T-cell (primary cell): ENCODE data around the gene HOXA3. TPM values are rescaled to one million over a fixed set of nuclear protein-coding genes. Genes with fewer than 3 reads are reported as not detected.

Source experiments
- ATAC-seq, 4 experiments: fragments of 200-7000 bp in 3 of 4; fragments of 150-1000 bp in 1 of 4; cut with Tn5 transposase; replicated peaks in 1 of 4; 1 replicate in 3 of 4; 2 replicates in 1 of 4; pipeline ENCODE4 v1.10.0; 2021; ENCODE audit warnings: moderate library complexity in 3 of 4, mild to moderate bottlenecking in 2 of 4, moderate number of reproducible peaks in 1 of 4
- CTCF ChIA-PET, 2 donors: fragments of 300-600 bp; sonication (Branson Sonifier 250); formaldehyde crosslinking; loops; one replicate each; lab custom pipeline; 2022; ENCODE audit warnings: antibody characterized with exemption in 2 of 2; lab: Charles Lee
- POLR2A ChIA-PET, 2 donors: fragments of 300-600 bp; sonication (Branson Sonifier 250); formaldehyde crosslinking; loops; one replicate each; lab custom pipeline; 2022; ENCODE audit warnings: antibody characterized with exemption in 2 of 2; lab: Charles Lee
- DNase-seq, 35 experiments: peaks; one replicate each; pipeline versions ENCODE4 v3.0.0 to v3.0.0-alpha.2; 2013 to 2023
- H3K27ac ChIP-seq: one replicate; pipeline ENCODE4 v1.5.1; 2013; ENCODE audit warnings: low read length
- H3K27me3 ChIP-seq, 2 experiments: replicated peaks in 1 of 2; 1 replicate in 1 of 2; 2 replicates in 1 of 2; pipeline versions ENCODE4 v1.6.1 to v1.7.0; 2013; ENCODE audit warnings: low read length in 1 of 2, mixed read lengths in 1 of 2; ENCODE audit not compliant: control insufficient read depth in 2 of 2, insufficient read depth in 2 of 2; ENCODE audit errors: extremely low read depth in 1 of 2
- H3K36me3 ChIP-seq, 2 donors: 1 replicate in 1 of 2; 2 replicates in 1 of 2; pipeline versions ENCODE4 v1.6.1 to v1.7.0; 2013; ENCODE audit warnings: low read length in 1 of 2; ENCODE audit not compliant: control insufficient read depth in 2 of 2, insufficient read depth in 1 of 2; ENCODE audit errors: extremely low read depth in 1 of 2
- H3K4me1 ChIP-seq, 2 experiments: 1 replicate in 1 of 2; 2 replicates in 1 of 2; pipeline versions ENCODE4 v1.6.1 to v1.7.0; 2013; ENCODE audit warnings: low read length in 2 of 2, mixed read lengths in 1 of 2; ENCODE audit not compliant: insufficient read depth in 2 of 2, control insufficient read depth in 1 of 2; ENCODE audit errors: extremely low read depth in 1 of 2
- H3K4me3 ChIP-seq, 2 donors: 1 replicate in 1 of 2; 2 replicates in 1 of 2; pipeline versions ENCODE4 v1.5.1 to v1.7.0; 2013; ENCODE audit warnings: mild to moderate bottlenecking in 2 of 2, low read length in 1 of 2, moderate library complexity in 1 of 2; ENCODE audit not compliant: control insufficient read depth in 1 of 2; ENCODE audit errors: extremely low read depth in 1 of 2
- H3K9me3 ChIP-seq: 2 replicates; pipeline ENCODE4 v1.7.0; 2013
- H3K27ac Mint-ChIP-seq, 2 donors: one replicate each; pipeline ENCODE4 v1.8.0; 2020 to 2021; ENCODE audit warnings: mild to moderate bottlenecking in 2 of 2, mixed read lengths in 2 of 2
- H3K27me3 Mint-ChIP-seq, 2 donors: one replicate each; pipeline ENCODE4 v1.8.0; 2021 to 2022; ENCODE audit warnings: mixed read lengths in 2 of 2
- H3K36me3 Mint-ChIP-seq: one replicate; pipeline ENCODE4 v1.8.0; 2021; ENCODE audit warnings: mixed read lengths
- H3K4me1 Mint-ChIP-seq, 3 donors: one replicate each; pipeline ENCODE4 v1.8.0; 2020 to 2022; ENCODE audit warnings: mixed read lengths in 3 of 3, mild to moderate bottlenecking in 1 of 3
- H3K4me3 Mint-ChIP-seq, 3 donors: one replicate each; pipeline ENCODE4 v1.8.0; 2020 to 2022; ENCODE audit warnings: mild to moderate bottlenecking in 3 of 3, mixed read lengths in 3 of 3, moderate library complexity in 3 of 3
- H3K9me3 Mint-ChIP-seq, 3 donors: one replicate each; pipeline ENCODE4 v1.8.0; 2020 to 2022; ENCODE audit warnings: mixed read lengths in 3 of 3
- WGBS: methylation state at CpG from one replicate; pipeline ENCODE4 v1.1.5; 2013; ENCODE audit warnings: missing lambda C conversion rate; ENCODE audit not compliant: insufficient coverage; 5-methylcytosine and 5-hydroxymethylcytosine counted together
- total RNA-seq, 35 experiments: library from RNA in 6 of 35; stranded (reverse) in 6 of 35; fragments of 120-200 nt in 1 of 35; gene quantifications; one replicate each; pipeline versions ENCODE4 v1.2.1 to v1.2.4 and lab custom pipeline; 2013 to 2026

HOXA3 gene
- total RNA-seq, 5 donors from 2014 or later (not counting 1 experiment from before 2014, with no cell fraction given) = 0.79 to 1.4 TPM; not detected in 3

DNA sequence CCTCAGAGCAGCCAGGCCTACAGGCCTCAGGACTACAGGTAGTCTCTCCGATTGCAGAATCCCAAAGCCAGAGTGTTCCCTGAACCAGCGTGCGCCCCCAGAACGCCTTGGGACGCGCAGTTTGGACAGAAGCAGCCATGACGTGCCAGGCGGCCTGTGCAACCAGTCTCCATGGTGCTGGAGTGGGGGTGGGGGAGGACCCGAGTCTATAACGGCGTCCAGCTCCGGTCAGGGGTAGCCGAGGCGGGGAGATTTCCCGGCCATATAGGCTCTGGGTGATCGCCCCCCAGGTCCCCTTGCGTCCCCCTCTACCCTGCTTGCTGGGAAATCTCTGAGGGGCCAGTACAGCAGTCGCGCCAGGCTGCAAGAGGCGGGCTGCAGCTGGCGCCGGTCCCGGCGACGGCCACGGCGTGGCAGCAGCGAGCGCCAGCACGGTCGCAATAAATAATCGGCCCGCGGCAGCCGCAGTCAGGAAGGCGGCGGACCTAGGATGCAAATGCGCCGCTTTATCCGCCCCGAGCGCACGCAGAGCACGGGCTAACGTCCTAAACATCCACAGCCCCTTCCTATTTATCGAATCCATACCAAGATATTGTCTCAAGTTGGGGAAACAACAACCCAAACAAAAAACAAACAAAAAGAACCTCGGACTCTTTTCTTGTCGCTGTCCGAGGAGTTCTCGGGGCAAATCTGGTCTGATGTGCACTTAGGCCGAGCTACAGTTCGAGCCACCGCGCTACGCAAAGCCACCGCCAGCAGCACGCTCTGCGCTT lies 1.6 kb downstream of the HOXA3 start:
- Histone ChIP-seq H3K9me3 (no peaks in the 10 kb centered on the region), H3K4me1 (peaks cover 14 to 61% of the 10 kb centered on the region in 2 experiments), H3K4me3 (peak overlapping the region; percentile 44 to 46), H3K27me3 (peaks cover 0 to 91% of the 10 kb centered on the region in 2 experiments), H3K36me3 (no peaks in the 10 kb centered on the region), H3K27ac (no peak overlapping the region)
- Mint-ChIP-seq H3K9me3 (no peaks in the 10 kb centered on the region), H3K36me3 (no peaks in the 10 kb centered on the region), H3K27ac (no peak overlapping the region), H3K4me3 (peak overlapping the region; percentile 60 to 63 (median 61)), H3K27me3 (peaks cover 80 to 94% of the 10 kb centered on the region in 2 donors), H3K4me1 (peaks cover 52 to 57% (median 52%) of the 10 kb centered on the region in 3 donors)
- 1% methylated on average over 53 of the region's 58 CpGs for WGBS
- peak in 32 of 35 experiments; percentile 28 to 82 (median 56) for DNase-seq
- ChIA-PET POLR2A (no interaction called here), CTCF (interaction anchor here (0.6 to 3.3 kb wide), 13 partner anchors 8 to 655 kb away, joined by 3 to 11 read pairs (median 4); partner anchors contain the start of genes HOXA11 (in 1 of the 2), HOXA4 (in 1 of the 2) and HOXA9 (in 1 of the 2))
- ATAC-seq = peak; percentile 82 to 89 (median 84)

DNA sequence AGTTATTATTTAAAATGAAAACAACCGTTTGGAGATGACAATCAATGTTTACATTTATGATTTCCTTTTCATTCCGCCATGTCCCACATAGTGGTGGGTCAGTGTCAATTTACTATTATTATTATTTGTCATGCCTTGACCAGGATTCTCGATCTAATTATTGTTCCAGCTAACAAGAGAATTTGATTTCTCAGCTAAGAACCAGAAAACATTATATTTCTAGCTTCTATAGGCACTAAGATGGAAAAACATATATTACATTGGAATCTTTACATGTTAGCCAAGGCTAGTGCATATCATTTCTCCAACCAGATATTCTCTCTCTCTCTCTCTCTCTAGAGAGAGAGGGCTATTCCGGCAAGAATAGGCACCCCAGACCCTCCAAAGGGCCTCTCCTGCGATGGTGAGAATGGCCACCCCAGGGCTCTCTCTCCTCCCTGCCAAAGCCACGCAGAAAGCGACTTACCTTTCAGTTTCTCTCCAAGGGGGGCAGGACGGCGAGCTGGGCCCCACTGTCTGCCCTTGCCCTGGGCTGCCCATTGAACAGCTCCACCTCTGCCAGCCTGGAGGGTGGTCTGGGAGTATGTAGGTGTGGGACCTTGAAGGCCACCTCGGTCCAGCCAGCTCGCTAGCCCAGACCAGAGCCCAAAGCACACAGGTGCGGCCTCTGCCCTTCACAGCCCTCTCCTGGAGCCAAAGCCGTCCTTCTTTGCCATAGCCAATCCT lies 2.4 kb downstream of the HOXA3 start:
- H3K4me3 Mint-ChIP-seq = peak overlapping the region; percentile 13 to 63 (median 47)
- Histone ChIP-seq H3K27me3 (peaks cover 0 to 91% of the 10 kb centered on the region in 2 experiments), H3K9me3 (no peaks in the 10 kb centered on the region), H3K27ac (no peak overlapping the region), H3K4me1 (peaks cover 7 to 54% of the 10 kb centered on the region in 2 experiments), H3K36me3 (no peaks in the 10 kb centered on the region), H3K4me3 (peak overlapping the region in 1 of 2 donors; percentile 44)
- H3K27ac Mint-ChIP-seq = no peak overlapping the region
- H3K4me1 Mint-ChIP-seq = peaks cover 44 to 50% (median 45%) of the 10 kb centered on the region in 3 donors
- no peak for DNase-seq
- no peak for ATAC-seq
- no peaks in the 10 kb centered on the region for H3K36me3 Mint-ChIP-seq
- no peaks in the 10 kb centered on the region for H3K9me3 Mint-ChIP-seq
- WGBS = 52% methylated on average over 4 of the region's 13 CpGs
- CTCF ChIA-PET = interaction anchor here (0.5 to 3.3 kb wide), 24 partner anchors 9 to 1258 kb away, joined by 3 to 11 read pairs (median 4); partner anchors contain the start of genes HOXA11 (in 1 of the 2), HOXA4 (in 1 of the 2) and HOXA9 (in 1 of the 2)
- peaks cover 73 to 94% of the 10 kb centered on the region in 2 donors for H3K27me3 Mint-ChIP-seq
- POLR2A ChIA-PET = no interaction called here

DNA sequence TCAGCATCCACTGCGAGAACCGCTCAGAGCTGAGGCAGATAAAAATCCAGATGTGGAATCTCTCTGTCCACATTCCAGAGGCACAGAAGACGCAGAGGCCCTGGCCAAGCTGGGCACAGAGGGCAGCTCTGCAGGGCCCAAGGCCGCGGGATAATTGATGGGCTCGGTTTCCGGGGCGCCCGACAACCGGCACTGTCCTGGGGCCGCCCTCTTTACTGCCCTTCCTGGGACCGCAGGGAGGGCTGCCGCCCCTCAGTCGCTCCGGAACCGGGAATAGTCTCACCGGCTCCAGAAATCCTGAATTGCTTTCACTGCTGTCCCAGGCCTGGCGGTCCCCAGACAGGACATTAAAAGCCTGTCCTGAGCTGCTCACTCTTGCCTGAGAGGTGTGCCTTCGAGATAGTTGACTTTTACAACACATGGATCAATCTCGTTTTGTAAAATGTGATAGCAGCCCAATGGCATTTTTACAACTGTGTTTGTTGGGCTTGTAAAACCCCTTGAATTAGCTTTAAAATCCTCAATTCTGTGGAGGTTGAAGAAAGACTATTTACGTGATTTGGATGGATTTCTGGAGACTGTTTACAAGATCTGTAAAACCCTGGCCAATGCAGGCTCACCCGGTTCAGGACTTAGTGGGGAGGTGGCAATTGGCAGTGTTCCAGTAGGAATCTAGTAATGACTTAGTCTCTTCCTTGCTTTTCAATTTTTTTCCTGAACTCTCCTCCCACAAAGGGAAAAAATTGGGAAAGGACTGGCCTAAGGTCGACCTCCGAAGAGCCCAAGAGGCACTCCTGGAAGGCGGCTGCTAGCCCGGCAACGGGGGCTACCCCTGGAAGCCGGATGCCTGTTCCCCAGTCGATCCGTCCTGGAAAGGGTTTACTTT lies 3.4 kb downstream of the HOXA3 start:
- no peaks in the 10 kb centered on the region for H3K9me3 ChIP-seq

DNA sequence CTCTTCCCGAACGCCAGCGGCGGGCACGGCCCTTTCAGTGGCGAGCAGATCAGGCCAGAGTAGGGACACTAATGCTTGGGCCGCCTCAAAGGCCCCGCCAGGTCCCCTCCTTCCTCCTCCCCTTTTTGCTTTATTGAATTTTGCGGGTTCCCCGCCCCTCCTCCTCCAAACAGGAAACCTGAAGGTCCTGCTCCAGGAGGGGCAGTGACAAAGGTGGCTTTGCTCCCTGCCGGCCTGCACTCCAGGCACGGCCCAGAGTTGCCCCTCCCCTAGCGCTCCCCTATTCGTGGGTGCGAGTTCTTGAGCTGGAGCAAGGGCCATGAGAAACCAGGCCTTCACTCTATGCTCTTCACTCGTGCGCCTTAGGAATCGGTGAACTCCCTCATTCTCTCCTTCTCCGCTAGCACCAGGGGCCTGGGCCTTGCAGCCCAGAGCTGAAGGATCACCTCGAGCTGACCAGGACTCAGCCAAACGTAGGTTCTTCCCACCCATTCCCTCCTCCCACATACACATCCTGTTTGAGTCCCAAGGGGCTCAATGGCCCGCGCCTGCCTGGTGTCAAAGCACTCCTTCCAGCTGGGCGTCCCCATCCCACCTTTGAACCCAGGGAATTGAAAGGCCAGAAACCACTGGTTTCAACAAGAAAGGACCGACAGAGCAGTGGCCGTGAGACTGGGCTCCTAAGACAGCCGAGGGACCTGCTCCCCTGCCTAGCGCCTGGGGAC lies 4.2 kb downstream of the HOXA3 start:
- ATAC-seq (no peak), DNase-seq (no peak)
- peaks cover 7 to 44% of the 10 kb centered on the region in 2 experiments for H3K4me1 ChIP-seq
- H3K4me1 Mint-ChIP-seq = peaks cover 32 to 36% (median 35%) of the 10 kb centered on the region in 3 donors
- H3K27me3 Mint-ChIP-seq = peaks cover 59 to 85% of the 10 kb centered on the region in 2 donors
- WGBS = 23% methylated on average over 26 of the region's 28 CpGs
- POLR2A ChIA-PET = interaction anchor here in 1 of 2 donors (0.5 kb wide), 1 partner anchor 13 kb away, joined by 3 read pairs; no protein-coding TSS in a partner anchor
- H3K27me3 ChIP-seq = peaks cover 0 to 86% of the 10 kb centered on the region in 2 experiments
- no peak overlapping the region for H3K27ac Mint-ChIP-seq
- no peaks in the 10 kb centered on the region for H3K36me3 ChIP-seq
- H3K36me3 Mint-ChIP-seq = no peaks in the 10 kb centered on the region
- H3K4me3 Mint-ChIP-seq = peak overlapping the region in 2 of 3 donors; percentile 56 to 68
- H3K9me3 Mint-ChIP-seq = no peaks in the 10 kb centered on the region
- H3K27ac ChIP-seq = no peak overlapping the region
- H3K9me3 ChIP-seq = no peaks in the 10 kb centered on the region
- H3K4me3 ChIP-seq = peak overlapping the region in 1 of 2 donors; percentile 52
- CTCF ChIA-PET = interaction anchor here (0.7 to 3.3 kb wide), 3 partner anchors 14 to 779 kb away, joined by 3 to 9 read pairs (median 4); partner anchors contain the start of gene HOXA4 (in 1 of the 2)

More for the DNA sequence above, 3.4 kb downstream of the HOXA3 start:
- peak overlapping the region in 1 of 3 donors; percentile 68 for H3K4me3 Mint-ChIP-seq
- CTCF ChIA-PET = interaction anchor here (0.5 to 3.3 kb wide), 19 partner anchors 8 to 1257 kb away, joined by 3 to 9 read pairs (median 4); partner anchors contain the start of gene HOXA4 (in 1 of the 2)
- peaks cover 7 to 44% of the 10 kb centered on the region in 2 experiments for H3K4me1 ChIP-seq
- H3K27ac Mint-ChIP-seq = no peak overlapping the region
- H3K36me3 ChIP-seq = no peaks in the 10 kb centered on the region
- H3K27ac ChIP-seq = no peak overlapping the region
- 50% methylated on average over 17 of the region's 30 CpGs for WGBS
- no peaks in the 10 kb centered on the region for H3K9me3 Mint-ChIP-seq
- peaks cover 35 to 40% (median 36%) of the 10 kb centered on the region in 3 donors for H3K4me1 Mint-ChIP-seq
- peaks cover 0 to 90% of the 10 kb centered on the region in 2 experiments for H3K27me3 ChIP-seq
- ATAC-seq (no peak), DNase-seq (no peak)
- H3K36me3 Mint-ChIP-seq = no peaks in the 10 kb centered on the region
- peaks cover 66 to 90% of the 10 kb centered on the region in 2 donors for H3K27me3 Mint-ChIP-seq
- no peak overlapping the region for H3K4me3 ChIP-seq
- POLR2A ChIA-PET = interaction anchor here in 1 of 2 donors (0.5 kb wide), 1 partner anchor 12 kb away, joined by 3 read pairs; no protein-coding TSS in a partner anchor

DNA sequence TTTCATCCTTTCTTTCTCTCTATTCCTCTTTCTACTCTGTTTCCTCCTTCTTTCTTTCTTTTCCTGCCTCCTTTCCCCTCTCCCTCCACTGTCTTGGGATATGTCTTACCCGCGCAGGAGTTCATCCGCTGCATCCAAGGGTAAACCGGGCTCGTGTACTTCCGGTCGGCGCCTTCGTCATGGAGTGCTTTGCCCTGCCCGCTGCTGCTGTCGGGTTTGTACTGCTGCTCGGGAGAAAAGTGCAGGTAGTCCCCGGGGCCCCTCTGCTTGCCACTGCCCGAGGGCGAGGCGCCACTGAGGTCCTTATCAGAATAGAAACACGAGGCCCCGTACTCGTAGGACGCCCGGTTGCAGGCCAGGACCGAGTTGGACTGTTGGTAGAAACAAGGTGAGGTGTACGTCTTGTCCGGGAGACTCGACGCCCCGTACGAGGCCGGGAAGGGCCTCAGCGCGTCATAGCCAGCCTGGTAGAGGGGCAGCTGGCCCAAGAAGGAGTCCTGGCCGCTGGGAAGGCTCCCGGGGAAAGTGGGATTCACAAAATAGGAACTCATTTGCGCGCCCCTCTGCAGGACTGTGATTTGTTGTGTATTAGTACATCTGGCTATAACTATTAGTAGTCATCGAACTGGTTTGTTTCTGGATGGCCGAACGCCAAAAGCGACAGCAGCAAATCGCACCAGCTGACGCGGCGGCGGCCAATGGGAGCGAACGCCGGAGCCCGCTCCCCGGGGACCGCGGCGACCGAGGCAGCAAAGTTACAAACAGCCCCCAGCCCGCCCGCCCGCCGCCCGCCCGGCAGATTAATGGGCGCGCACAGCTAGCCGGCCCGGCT lies 5.0 kb downstream of the HOXA3 start, which contains the start of gene HOXA6:
HOXA6 (minus strand) TSS at position 576 of the 832 bp plus-strand sequence; CDS start at position 551, 25 bp downstream.
- H3K4me1 Mint-ChIP-seq = peaks cover 30 to 34% (median 34%) of the 10 kb centered on the region in 3 donors
- H3K27me3 Mint-ChIP-seq = peaks cover 60 to 83% of the 10 kb centered on the region in 2 donors
- no peak within 1 kb of the TSS for H3K27ac Mint-ChIP-seq
- peak within 1 kb of the TSS in 2 of 3 donors; percentile 56 to 68 for H3K4me3 Mint-ChIP-seq
- Histone ChIP-seq H3K36me3 (no peaks in the 10 kb centered on the region), H3K4me3 (peak within 1 kb of the TSS in 1 of 2 donors; percentile 54), H3K4me1 (peaks cover 7 to 40% of the 10 kb centered on the region in 2 experiments), H3K27me3 (peaks cover 0 to 83% of the 10 kb centered on the region in 2 experiments), H3K27ac (no peak within 1 kb of the TSS), H3K9me3 (no peaks in the 10 kb centered on the region)
- DNase-seq (no peak), ATAC-seq (no peak)
- ChIA-PET CTCF (no interaction called here), POLR2A (no interaction called here)
- 32% methylated on average over 60 of the region's 63 CpGs for WGBS
- H3K36me3 Mint-ChIP-seq = no peaks in the 10 kb centered on the region
- no peaks in the 10 kb centered on the region for H3K9me3 Mint-ChIP-seq
